ENCODE measurements around the gene VWA5B2.

- TF ChIP-seq CTCF (IDR thresholded peaks at IDR 0.05) (no peak), POLR2A (IDR thresholded peaks at IDR 0.05) (no peak), EP300 (IDR thresholded peaks at IDR 0.05) (no peak)
These were observed 42.9 kb downstream of the VWA5B2 start for GRCh38 chr3:184272269-184272668.

All from tibial nerve (tissue), 4 donors.